Pancreas (tissue), 10 donors: Measurements from ENCODE around the gene CNKSR3. TPM values are rescaled to one million over a fixed set of nuclear protein-coding genes. Genes with fewer than 3 reads are reported as not detected.
A peak's percentile ranks its signal among the peaks of the same experiment; 100 is the strongest.

ENCODE experiments used
- ATAC-seq, 4 donors: fragments of 200-7000 bp; cut with Tn5 transposase; one replicate each; pipeline versions ENCODE4 v1.8.0 to v1.9.1; 2020; ENCODE audit warnings: mild to moderate bottlenecking in 4 of 4, moderate library complexity in 4 of 4
- DNase-seq, 6 donors: peaks; one replicate each; pipeline ENCODE4 v3.0.0-alpha.2; 2020
- FAIRE-seq: peaks from 2 replicates; lab custom pipeline; 2012; peaks lifted over from hg19 to GRCh38; lab: Jason Lieb, UNC
- H3K27ac ChIP-seq, 4 donors: fragments of 200-600 bp; sonication (generic); 1 replicate in 3 of 4; 2 replicates in 1 of 4; pipeline versions ENCODE4 v1.5.0 to v1.8.0; 2020
- H3K27me3 ChIP-seq, 4 donors: fragments of 200-600 bp; one replicate each; pipeline ENCODE4 v1.8.0; 2021
- H3K36me3 ChIP-seq, 3 donors: fragments of 200-600 bp; sonication (generic) in 1 of 3; one replicate each; pipeline versions ENCODE4 v1.5.0 to v1.8.0; 2020 to 2021
- H3K4me1 ChIP-seq, 3 donors: fragments of 200-600 bp; one replicate each; pipeline ENCODE4 v1.8.0; 2021
- H3K4me3 ChIP-seq, 4 donors: fragments of 200-600 bp; sonication (generic) in 2 of 4; one replicate each; pipeline versions ENCODE4 v1.5.0 to v1.8.0; 2020 to 2021
- H3K9me3 ChIP-seq, 4 donors: fragments of 200-600 bp; one replicate each; pipeline ENCODE4 v1.8.0; 2021
- WGBS, 2 donors: extraction: QIAGEN DNeasy Blood & Tissue Kit; methylation state at CpG; one replicate each; pipeline ENCODE4 v1.1.7; 2013; 5-methylcytosine and 5-hydroxymethylcytosine counted together
- intact Hi-C, 3 donors: fragments of 100-400 bp; cut with DNase I; formaldehyde crosslinking; loops; one replicate each; pipeline versions ENCODE4 v1.11.1 to v1.14.2; 2022
- polyA plus RNA-seq, 2 donors: library from polyadenylated mRNA; stranded (reverse); fragments of 200-250 nt; gene quantifications; one replicate each; pipeline ENCODE4 v1.2.3, GENCODE V29; 2013
- total RNA-seq, 6 donors: library from RNA; stranded (reverse); fragmentation: NEBNext Ultra II Directional in 4 of 6; extraction: Animal tissue kit (Norgen Biotek cat#: 25700) in 4 of 6; gene quantifications; one replicate each; pipeline versions ENCODE4 v1.2.1 to v1.2.4, GENCODE V29; 2021 to 2023
- TF ChIP-seq, protein P1 (sequence below), 4 donors: fragments of 200-600 bp; sonication (generic) in 3 of 4; IDR thresholded peaks; one replicate each; pipeline versions ENCODE4 v1.5.0 to v1.8.0; 2021; ENCODE audit warnings: antibody characterized with exemption in 4 of 4
- donor health status: healthy with polysubstance abuse.
- donor health status: DM: no; HTN: no; CAD: no; lungs with moderate emphysema.
- donor health status: DM: no; HTN: no; CAD: no.
- donor health status: control.
- donor health status: control.
- donor health status: Bipolar disorder and iron deficiency.
- donor health status: DM: yes; HTN: yes; CAD: no.
- donor health status: DM: no; HTN: no; CAD: no.
- donor health status: DM: no; HTN: no; CAD: no.
- donor health status: DM: yes; HTN: yes; CAD: no.

CNKSR3 gene
- total and polyA plus RNA-seq, 8 donors = 7.6 to 24.2 (median 18.6) TPM

DNA sequence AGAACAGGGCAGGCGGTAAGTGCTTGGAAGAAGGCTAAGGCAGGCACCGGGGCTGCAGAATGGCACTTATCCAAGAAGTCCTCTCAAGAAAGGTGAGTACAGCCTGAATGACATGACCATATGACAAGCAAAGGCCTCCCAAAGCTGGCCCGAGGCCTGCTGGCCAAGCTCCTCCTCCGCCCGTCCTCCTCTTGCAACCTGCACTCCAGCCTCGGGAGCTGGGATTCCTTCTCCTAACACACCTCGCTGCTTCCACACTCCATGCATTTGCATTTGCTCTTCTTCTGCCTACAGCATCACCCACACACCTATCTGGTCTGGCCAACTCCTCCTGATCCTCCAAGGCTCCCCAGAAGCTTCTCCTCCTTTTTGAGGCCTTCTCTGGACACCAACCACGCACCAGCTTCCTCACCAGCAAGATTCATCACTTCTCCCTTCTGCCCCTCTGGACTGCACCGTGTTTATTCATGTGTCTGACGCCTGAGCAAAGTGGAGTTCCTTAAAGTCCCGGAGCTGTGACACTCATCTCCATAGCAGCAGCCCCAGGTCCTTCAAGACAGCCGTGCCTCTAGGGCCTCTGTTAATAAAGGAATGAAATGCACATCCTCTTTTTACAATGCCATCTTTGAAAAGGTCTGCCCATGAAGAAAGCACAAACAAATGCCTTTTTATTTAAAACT lies 32.3 kb downstream of the CNKSR3 start:
- ATAC-seq = peak; percentile 59 to 72 (median 68)

DNA sequence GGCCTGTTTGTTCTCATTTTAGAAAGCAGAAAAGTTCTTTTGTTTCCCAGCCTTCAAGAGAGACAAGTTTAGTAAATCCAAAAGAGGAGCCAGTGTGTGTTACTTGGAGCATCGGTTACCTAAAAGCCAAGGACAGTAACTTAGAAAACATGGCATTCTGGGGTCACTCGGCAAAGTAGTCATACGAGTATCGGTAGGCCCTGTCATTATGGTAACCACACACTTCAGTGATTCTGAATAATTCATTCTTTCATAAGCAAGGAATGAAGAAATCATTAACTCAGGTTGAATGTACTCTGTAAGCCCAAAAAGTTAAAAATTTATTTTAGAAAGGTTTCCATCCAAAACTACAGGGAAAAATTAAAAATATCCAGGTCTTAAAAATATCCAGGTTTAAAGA lies 34.0 kb downstream of the CNKSR3 start:
- ATAC-seq = no peak
- Histone ChIP-seq H3K36me3 (no peaks in the 10 kb centered on the region), H3K4me3 (no peak overlapping the region), H3K9me3 (no peaks in the 10 kb centered on the region), H3K4me1 (peaks cover 0 to 31% (median 14%) of the 10 kb centered on the region in 3 donors), H3K27ac (peak overlapping the region; percentile 18 to 51 (median 34)), H3K27me3 (no peaks in the 10 kb centered on the region)
- 61 to 73% methylated on average over 4 of the region's 4 CpGs for WGBS, 2 donors
- no peak for FAIRE-seq
- DNase-seq = no peak
- intact Hi-C loops = no loop called here
- TF ChIP-seq, protein P1, sequence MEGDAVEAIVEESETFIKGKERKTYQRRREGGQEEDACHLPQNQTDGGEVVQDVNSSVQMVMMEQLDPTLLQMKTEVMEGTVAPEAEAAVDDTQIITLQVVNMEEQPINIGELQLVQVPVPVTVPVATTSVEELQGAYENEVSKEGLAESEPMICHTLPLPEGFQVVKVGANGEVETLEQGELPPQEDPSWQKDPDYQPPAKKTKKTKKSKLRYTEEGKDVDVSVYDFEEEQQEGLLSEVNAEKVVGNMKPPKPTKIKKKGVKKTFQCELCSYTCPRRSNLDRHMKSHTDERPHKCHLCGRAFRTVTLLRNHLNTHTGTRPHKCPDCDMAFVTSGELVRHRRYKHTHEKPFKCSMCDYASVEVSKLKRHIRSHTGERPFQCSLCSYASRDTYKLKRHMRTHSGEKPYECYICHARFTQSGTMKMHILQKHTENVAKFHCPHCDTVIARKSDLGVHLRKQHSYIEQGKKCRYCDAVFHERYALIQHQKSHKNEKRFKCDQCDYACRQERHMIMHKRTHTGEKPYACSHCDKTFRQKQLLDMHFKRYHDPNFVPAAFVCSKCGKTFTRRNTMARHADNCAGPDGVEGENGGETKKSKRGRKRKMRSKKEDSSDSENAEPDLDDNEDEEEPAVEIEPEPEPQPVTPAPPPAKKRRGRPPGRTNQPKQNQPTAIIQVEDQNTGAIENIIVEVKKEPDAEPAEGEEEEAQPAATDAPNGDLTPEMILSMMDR (IDR thresholded peaks at IDR 0.05) = no peak

More for the DNA sequence above, 32.3 kb downstream of the CNKSR3 start:
- TF ChIP-seq, protein P1 (IDR thresholded peaks at IDR 0.05) = no peak
- intact Hi-C loops = no loop called here
- Histone ChIP-seq H3K27ac (peak overlapping the region in 2 of 4 donors; percentile 34 to 52), H3K27me3 (no peaks in the 10 kb centered on the region), H3K9me3 (no peaks in the 10 kb centered on the region), H3K36me3 (no peaks in the 10 kb centered on the region), H3K4me3 (no peak overlapping the region), H3K4me1 (peaks cover 0 to 39% (median 25%) of the 10 kb centered on the region in 3 donors)
- FAIRE-seq = no peak
- 38 to 40% methylated on average over 11 to 12 of the region's 12 CpGs for WGBS, 2 donors
- peak; percentile 26 to 65 (median 52) for DNase-seq

DNA sequence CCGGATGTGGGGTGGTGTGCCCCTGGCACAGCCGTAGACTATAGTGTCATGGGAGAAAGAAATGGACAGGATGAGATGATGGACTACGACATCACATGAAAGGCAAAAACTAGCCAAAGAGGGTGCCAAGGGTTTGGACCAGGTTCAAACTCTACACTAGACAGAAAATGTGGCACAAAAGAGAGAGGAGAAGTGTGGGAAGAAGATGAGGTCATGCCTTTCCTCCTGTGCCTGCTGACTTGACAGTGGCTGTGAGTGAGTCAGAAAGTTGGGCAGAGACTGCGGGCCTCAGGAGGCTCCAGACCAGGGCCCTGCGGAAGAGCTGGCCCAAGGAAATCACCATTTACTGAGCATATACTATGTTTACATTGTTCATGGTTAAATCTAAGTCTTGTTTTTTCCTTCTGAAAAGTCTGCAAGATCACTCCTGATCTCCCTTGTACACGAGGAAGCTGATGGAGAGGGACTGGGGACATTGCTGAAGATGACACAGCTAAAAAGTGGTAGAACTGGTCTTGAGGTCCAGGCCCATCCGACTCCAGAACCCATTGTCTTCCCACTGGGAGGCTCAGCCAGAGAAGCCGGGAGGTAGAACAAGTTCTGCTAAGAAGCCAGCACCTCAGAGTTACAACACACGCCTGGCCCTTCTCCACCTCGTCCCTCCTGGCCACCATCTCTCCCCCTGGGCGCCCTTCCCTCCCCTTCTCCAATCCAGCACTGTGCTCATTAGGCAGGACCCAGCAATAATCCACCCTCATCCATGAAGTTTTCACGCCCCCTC lies 35.6 kb downstream of the CNKSR3 start:
- no peak overlapping the region for H3K4me3 ChIP-seq
- peak in 3 of 4 donors; percentile 45 to 69 (median 63) for ATAC-seq

DNA sequence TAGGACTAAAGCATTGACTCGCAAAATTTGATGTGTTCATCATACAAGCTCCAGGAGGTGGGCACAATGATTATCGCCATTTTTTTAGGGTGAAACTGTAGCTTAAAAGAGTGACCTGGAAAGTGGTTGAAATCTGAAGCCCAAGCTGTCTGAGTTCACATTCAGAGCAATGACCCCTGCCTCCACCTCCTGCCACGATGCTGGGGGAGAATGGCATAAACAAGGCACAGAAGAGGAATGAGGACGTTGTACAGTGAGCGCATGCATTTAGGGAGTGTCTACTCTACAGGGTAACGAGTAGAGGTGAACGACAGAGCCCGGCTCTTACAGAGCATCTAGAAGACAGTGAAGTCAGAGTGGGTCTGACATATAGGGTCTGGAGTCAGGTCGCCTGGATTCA lies 37.2 kb downstream of the CNKSR3 start:
- no peaks in the 10 kb centered on the region for H3K9me3 ChIP-seq
- WGBS, 2 donors = 87 to 89% methylated on average over 9 of the region's 9 CpGs
- FAIRE-seq (no peak), DNase-seq (no peak), ATAC-seq (no peak)
- TF ChIP-seq, protein P1 (IDR thresholded peaks at IDR 0.05) = no peak
- peaks cover 0 to 15% (median 0%) of the 10 kb centered on the region in 3 donors for H3K4me1 ChIP-seq
- H3K36me3 ChIP-seq = no peaks in the 10 kb centered on the region
- H3K27me3 ChIP-seq = no peaks in the 10 kb centered on the region
- intact Hi-C loops = no loop called here
- H3K4me3 ChIP-seq = no peak overlapping the region
- H3K27ac ChIP-seq = no peak overlapping the region

More for the DNA sequence above, 35.6 kb downstream of the CNKSR3 start:
- TF ChIP-seq, protein P1 (IDR thresholded peaks at IDR 0.05) = no peak
- Histone ChIP-seq H3K4me1 (peaks cover 0 to 27% (median 13%) of the 10 kb centered on the region in 3 donors), H3K36me3 (no peaks in the 10 kb centered on the region), H3K9me3 (no peaks in the 10 kb centered on the region), H3K27ac (peak overlapping the region in 1 of 4 donors; percentile 28), H3K27me3 (no peaks in the 10 kb centered on the region)
- FAIRE-seq = no peak
- intact Hi-C loops = no loop called here
- WGBS, 2 donors = 82 to 88% methylated on average over 12 of the region's 12 CpGs
- no peak for DNase-seq
